Measurements from ENCODE around the gene SLC30A3. TPM values are rescaled to one million over a fixed set of nuclear protein-coding genes. Genes with fewer than 3 reads are reported as not detected.

Gene SLC30A3
- total RNA-seq, 1 experiment from 2014 or later, result 1.5 TPM

DNA sequence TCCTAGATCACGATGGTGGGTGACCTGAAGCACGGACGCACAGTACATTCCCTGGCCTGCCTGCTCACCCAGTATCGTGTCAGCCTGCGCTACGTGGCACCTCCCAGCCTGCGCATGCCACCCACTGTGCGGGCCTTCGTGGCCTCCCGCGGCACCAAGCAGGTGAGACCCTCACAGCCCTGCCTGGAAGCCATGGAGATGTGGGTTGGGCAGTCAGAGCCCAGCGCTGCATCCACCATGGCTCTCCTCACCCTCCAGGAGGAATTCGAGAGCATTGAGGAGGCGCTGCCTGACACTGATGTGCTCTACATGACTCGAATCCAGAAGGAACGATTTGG, 20.3 kb downstream of the SLC30A3 start:
- no peaks in the 10 kb centered on the region for H3K4me1 ChIP-seq (replicated peaks; ENCODE audit: insufficient read depth)
- intact Hi-C loops (cut with micrococcal nuclease; ENCODE audit: unreplicated experiment), result no loop called here
- H3K27me3 ChIP-seq (ENCODE audit: insufficient read depth, low read depth), result no peaks in the 10 kb centered on the region
- ChIA-PET POLR2A (ENCODE audit: unreplicated experiment) (no interaction called here), CTCF (interaction anchor here (0.6 to 0.7 kb wide), 2 partner anchors 61 to 155 kb away, joined by 4 to 26 read pairs; no protein-coding TSS in a partner anchor)
- H3K36me3 ChIP-seq (ENCODE audit: low read depth), result peaks cover 3% of the 10 kb centered on the region; the same call in 1 of the 2 replicates
- no peak overlapping the region for H3K4me3 ChIP-seq
- H3K9me2 ChIP-seq (ENCODE audit: insufficient read depth), result no peaks in the 10 kb centered on the region
- H3K27ac ChIP-seq, result no peak overlapping the region
- no peak overlapping the region for H2AFZ ChIP-seq
- no TSS peak for BruUV-seq (replicated peaks)
- no peak for TF ChIP-seq EZH2 (IDR thresholded peaks at IDR 0.05; ENCODE audit: low read depth)
- TF ChIP-seq CTCF (conservative IDR thresholded peaks at IDR 0.05), result no peak
- H4K20me1 ChIP-seq (ENCODE audit: insufficient read depth), result no peaks in the 10 kb centered on the region
- no peaks in the 10 kb centered on the region for H3K9me3 ChIP-seq (ENCODE audit: insufficient read depth, low read depth)
- no peak for DNase-seq
- no peaks in the 10 kb centered on the region for H3K79me2 ChIP-seq (ENCODE audit: low read depth)
- peaks cover 4% of the 10 kb centered on the region; the same call in 1 of the 2 replicates for H3F3A ChIP-seq (ENCODE audit: insufficient read depth, low read depth)
- H3K4me2 ChIP-seq, result no peak overlapping the region

GRCh38 chr2:27241761-27242613, 20.9 kb downstream of the SLC30A3 start:
- Histone ChIP-seq H2AFZ (no peak overlapping the region), H3K9me3 (ENCODE audit: insufficient read depth, low read depth) (no peaks in the 10 kb centered on the region), H3K27ac (no peak overlapping the region), H3K4me1 (replicated peaks; ENCODE audit: insufficient read depth) (no peaks in the 10 kb centered on the region), H3K4me2 (no peak overlapping the region), H3K9me2 (ENCODE audit: insufficient read depth) (no peaks in the 10 kb centered on the region), H3K27me3 (ENCODE audit: insufficient read depth, low read depth) (no peaks in the 10 kb centered on the region), H3K79me2 (ENCODE audit: low read depth) (no peaks in the 10 kb centered on the region), H3K36me3 (ENCODE audit: low read depth) (peaks cover 3% of the 10 kb centered on the region; the same call in 1 of the 2 replicates), H3K4me3 (no peak overlapping the region), H4K20me1 (ENCODE audit: insufficient read depth) (no peaks in the 10 kb centered on the region), H3F3A (ENCODE audit: insufficient read depth, low read depth) (peaks cover 4% of the 10 kb centered on the region; the same call in 1 of the 2 replicates)
- ChIA-PET CTCF (interaction anchor here (0.6 to 0.7 kb wide), 2 partner anchors 61 to 154 kb away, joined by 4 to 26 read pairs; no protein-coding TSS in a partner anchor), POLR2A (ENCODE audit: unreplicated experiment) (no interaction called here)
- DNase-seq, result no peak
- no peak for TF ChIP-seq CTCF (conservative IDR thresholded peaks at IDR 0.05)
- no peak for TF ChIP-seq EZH2 (IDR thresholded peaks at IDR 0.05; ENCODE audit: low read depth)
- no TSS peak for BruUV-seq (replicated peaks)
- intact Hi-C loops (cut with micrococcal nuclease; ENCODE audit: unreplicated experiment), result no loop called here

DNA sequence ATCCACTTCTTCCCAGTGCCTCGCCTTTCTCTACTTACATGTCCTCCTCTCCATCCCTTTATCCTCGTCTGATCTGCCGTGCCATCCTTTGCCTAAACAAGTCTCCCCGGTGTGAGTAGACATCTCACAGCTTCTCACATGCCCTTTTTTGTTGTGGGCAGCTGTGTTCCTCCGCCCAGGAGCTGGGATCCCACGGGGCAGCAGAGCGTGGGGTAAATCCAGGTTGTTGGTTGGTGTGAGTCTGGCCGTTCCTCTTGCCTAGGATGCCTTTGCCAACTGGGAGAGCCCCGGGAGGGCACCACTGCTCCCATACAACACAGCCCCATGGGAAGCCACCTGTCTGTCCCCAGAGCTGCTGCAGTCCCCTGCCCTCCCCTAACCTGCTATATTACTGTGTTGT, 22.4 kb downstream of the SLC30A3 start:
- H3K27me3 ChIP-seq (ENCODE audit: insufficient read depth, low read depth), result no peaks in the 10 kb centered on the region
- no peaks in the 10 kb centered on the region for H4K20me1 ChIP-seq (ENCODE audit: insufficient read depth)
- DNase-seq, result no peak
- no peaks in the 10 kb centered on the region for H3K79me2 ChIP-seq (ENCODE audit: low read depth)
- H3K9me3 ChIP-seq (ENCODE audit: insufficient read depth, low read depth), result no peaks in the 10 kb centered on the region
- no peak overlapping the region for H2AFZ ChIP-seq
- no peak overlapping the region for H3K27ac ChIP-seq
- POLR2A ChIA-PET (ENCODE audit: unreplicated experiment), result no interaction called here
- no peak for TF ChIP-seq EZH2 (IDR thresholded peaks at IDR 0.05; ENCODE audit: low read depth)
- TF ChIP-seq CTCF (conservative IDR thresholded peaks at IDR 0.05), result no peak
- H3K36me3 ChIP-seq (ENCODE audit: low read depth), result peaks cover 3% of the 10 kb centered on the region; the same call in 1 of the 2 replicates
- no peak overlapping the region for H3K4me3 ChIP-seq
- H3K4me1 ChIP-seq (replicated peaks; ENCODE audit: insufficient read depth), result no peaks in the 10 kb centered on the region
- no TSS peak for BruUV-seq (replicated peaks)
- intact Hi-C loops (cut with micrococcal nuclease; ENCODE audit: unreplicated experiment), result no loop called here
- H3K9me2 ChIP-seq (ENCODE audit: insufficient read depth), result no peaks in the 10 kb centered on the region
- H3F3A ChIP-seq (ENCODE audit: insufficient read depth, low read depth), result peaks cover under 1% of the 10 kb centered on the region; the same call in 1 of the 2 replicates
- CTCF ChIA-PET, result no interaction called here
- no peak overlapping the region for H3K4me2 ChIP-seq

All from PC-9 (cell line).